Measurements from ENCODE around the gene MGP. TPM values are rescaled to one million over a fixed set of nuclear protein-coding genes. Genes with fewer than 3 reads are reported as not detected.

Gene MGP
- total and polyA plus RNA-seq, 12 donors: 50.6 to 2,003 (median 1,117) TPM

DNA sequence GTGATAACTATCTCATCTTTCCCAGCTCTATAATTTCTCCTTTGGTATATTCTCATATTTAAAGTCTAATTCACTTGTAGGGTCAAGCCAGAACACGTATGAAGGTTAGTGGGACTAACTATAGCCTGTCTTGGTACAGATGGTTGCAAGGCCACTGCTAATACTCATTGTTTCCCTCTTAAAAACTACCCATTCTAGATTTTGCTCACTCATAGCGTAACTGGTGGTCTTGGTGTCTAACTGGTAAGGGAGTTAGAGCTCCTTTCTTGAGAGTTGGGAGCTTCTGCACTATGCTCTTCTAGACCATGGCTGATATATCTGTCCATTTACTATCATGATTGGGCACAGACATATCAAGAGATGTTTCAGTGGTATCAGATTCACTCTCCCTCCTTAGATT is 8.8 kb downstream of the MGP start:
- intact Hi-C loops (cut with DNase I): no loop called here
- Histone ChIP-seq H3K4me1 (replicated peaks in 1 of 2) (no peaks in the 10 kb centered on the region), H3K36me3 (replicated peaks in 1 of 2) (peaks cover 0 to 1% of the 10 kb centered on the region in 2 donors), H3K4me3 (no peak overlapping the region), H3K27me3 (no peaks in the 10 kb centered on the region), H3K9me3 (replicated peaks in 1 of 3) (no peaks in the 10 kb centered on the region), H3K27ac (no peak overlapping the region)
- no peak for DNase-seq
- TF ChIP-seq POLR2A (IDR thresholded peaks at IDR 0.05): no peak
- TF ChIP-seq, protein P1, sequence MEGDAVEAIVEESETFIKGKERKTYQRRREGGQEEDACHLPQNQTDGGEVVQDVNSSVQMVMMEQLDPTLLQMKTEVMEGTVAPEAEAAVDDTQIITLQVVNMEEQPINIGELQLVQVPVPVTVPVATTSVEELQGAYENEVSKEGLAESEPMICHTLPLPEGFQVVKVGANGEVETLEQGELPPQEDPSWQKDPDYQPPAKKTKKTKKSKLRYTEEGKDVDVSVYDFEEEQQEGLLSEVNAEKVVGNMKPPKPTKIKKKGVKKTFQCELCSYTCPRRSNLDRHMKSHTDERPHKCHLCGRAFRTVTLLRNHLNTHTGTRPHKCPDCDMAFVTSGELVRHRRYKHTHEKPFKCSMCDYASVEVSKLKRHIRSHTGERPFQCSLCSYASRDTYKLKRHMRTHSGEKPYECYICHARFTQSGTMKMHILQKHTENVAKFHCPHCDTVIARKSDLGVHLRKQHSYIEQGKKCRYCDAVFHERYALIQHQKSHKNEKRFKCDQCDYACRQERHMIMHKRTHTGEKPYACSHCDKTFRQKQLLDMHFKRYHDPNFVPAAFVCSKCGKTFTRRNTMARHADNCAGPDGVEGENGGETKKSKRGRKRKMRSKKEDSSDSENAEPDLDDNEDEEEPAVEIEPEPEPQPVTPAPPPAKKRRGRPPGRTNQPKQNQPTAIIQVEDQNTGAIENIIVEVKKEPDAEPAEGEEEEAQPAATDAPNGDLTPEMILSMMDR (IDR thresholded peaks at IDR 0.05): no peak
- WGBS, 4 donors: 46 to 97% (median 71%) methylated on average over 2 of the region's 2 CpGs

DNA sequence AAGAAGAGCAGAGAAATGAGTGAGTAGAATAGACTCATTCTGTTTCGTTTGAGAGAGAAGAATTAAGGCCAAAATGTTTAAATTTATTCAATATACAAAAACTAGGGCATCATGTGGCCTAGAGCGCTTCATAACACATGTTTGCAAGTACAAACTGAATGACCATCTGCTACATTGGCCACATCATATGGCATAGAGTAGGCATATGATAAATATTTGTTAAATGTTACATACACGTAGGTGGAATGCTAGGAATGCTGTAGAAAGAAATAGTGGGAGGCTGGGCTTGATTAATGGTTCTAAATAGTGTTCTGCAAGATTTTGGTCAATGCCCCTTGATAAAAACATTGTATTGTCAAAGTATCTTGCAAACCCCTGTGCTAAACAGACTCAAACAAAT is 10.8 kb downstream of the MGP start:
- intact Hi-C loops (cut with DNase I): no loop called here
- Histone ChIP-seq H3K9me3 (replicated peaks in 1 of 3) (no peaks in the 10 kb centered on the region), H3K4me3 (no peak overlapping the region), H3K27me3 (no peaks in the 10 kb centered on the region), H3K4me1 (replicated peaks in 1 of 2) (no peaks in the 10 kb centered on the region), H3K27ac (no peak overlapping the region), H3K36me3 (replicated peaks in 1 of 2) (no peaks in the 10 kb centered on the region)
- no peak for DNase-seq
- WGBS, 4 donors: 74 to 82% (median 78%) methylated on average over 3 of the region's 3 CpGs
- TF ChIP-seq, protein P1 (IDR thresholded peaks at IDR 0.05): no peak
- no peak for TF ChIP-seq POLR2A (IDR thresholded peaks at IDR 0.05)

DNA sequence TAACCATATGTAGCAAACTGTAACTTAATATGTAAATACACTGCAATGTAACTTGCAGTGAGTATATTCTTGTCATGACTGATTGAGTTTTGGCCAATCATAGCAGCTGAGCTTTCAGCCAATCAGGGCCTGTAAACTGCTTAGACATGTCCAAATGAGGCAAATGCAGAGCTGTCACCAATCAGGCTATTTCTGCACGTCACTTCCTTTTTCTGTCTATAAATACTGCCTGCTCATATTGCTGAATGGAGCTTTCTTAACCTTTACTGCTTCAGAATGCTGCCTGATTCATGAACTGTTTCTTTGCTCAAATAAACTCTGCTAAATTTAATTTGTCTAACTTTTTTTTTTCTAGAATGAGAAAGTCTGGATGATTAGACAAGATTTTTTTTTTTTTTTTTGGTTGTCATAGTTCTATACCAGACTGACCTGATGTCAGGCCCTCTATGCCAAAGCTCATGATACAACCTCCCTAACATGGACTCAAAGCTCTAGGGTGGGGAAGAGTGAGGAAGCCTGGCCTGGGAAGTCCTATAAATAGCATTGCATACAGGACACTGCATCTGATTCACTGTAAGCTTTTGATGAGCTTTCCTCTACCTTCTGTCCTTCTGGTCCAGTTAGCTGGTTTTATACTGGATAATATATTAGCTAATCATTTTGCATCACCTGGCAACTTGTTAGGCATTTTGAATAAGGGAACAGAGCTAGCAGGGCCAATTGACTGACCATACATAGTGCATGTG is 12.0 kb downstream of the MGP start:
- DNase-seq: no peak
- 50 to 81% (median 56%) methylated on average over 1 of the region's 1 CpG for WGBS, 4 donors
- H3K27me3 ChIP-seq: no peaks in the 10 kb centered on the region
- H3K36me3 ChIP-seq (replicated peaks in 1 of 2): no peaks in the 10 kb centered on the region
- H3K4me3 ChIP-seq: no peak overlapping the region
- no peak overlapping the region for H3K27ac ChIP-seq
- H3K9me3 ChIP-seq (replicated peaks in 1 of 3): no peaks in the 10 kb centered on the region
- no peak for TF ChIP-seq POLR2A (IDR thresholded peaks at IDR 0.05)
- TF ChIP-seq, protein P1 (IDR thresholded peaks at IDR 0.05): no peak
- intact Hi-C loops (cut with DNase I): no loop called here
- H3K4me1 ChIP-seq (replicated peaks in 1 of 2): no peaks in the 10 kb centered on the region

DNA sequence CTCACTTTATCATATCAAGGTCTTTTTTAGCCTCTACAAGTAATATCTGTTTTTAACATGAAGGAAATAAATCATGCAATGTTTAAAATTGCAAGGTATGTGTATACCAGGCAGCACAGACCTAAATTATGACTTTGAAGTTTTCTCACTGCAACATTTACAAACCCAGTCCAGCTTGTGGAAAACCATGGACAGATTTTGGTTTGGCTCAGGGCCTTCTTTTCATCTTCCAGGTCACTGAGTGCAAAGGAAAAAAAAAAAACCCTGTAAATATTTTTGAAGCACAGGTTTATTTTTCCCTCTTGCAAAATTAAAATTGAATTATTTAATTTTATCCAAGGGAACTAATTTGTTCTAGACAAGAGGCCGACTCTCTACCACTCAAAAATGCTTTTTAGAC is 13.8 kb downstream of the MGP start:
- Histone ChIP-seq H3K9me3 (replicated peaks in 1 of 3) (no peaks in the 10 kb centered on the region), H3K27ac (no peak overlapping the region), H3K4me1 (replicated peaks in 1 of 2) (no peaks in the 10 kb centered on the region), H3K27me3 (no peaks in the 10 kb centered on the region), H3K4me3 (no peak overlapping the region), H3K36me3 (replicated peaks in 1 of 2) (no peaks in the 10 kb centered on the region)
- intact Hi-C loops (cut with DNase I): no loop called here
- 74 to 82% (median 81%) methylated on average over 1 of the region's 1 CpG for WGBS, 4 donors
- no peak for DNase-seq
- TF ChIP-seq POLR2A (IDR thresholded peaks at IDR 0.05): no peak
- TF ChIP-seq, protein P1 (IDR thresholded peaks at IDR 0.05): no peak

Data from adrenal gland (tissue), 12 donors.